Smooth muscle cell (in vitro differentiated cells): Measurements from ENCODE around the gene PAK5. TPM values are rescaled to one million over a fixed set of nuclear protein-coding genes. Genes with fewer than 3 reads are reported as not detected.

Source experiments
- DNase-seq: peaks from one replicate; lab custom pipeline; 2025; ENCODE audit not compliant: unreplicated experiment; lab: John Stamatoyannopoulos, UW
- H2AFZ ChIP-seq: fragments of 200-600 bp; sonication (generic); 2 replicates; pipeline ENCODE4 v1.6.0; 2016; ENCODE audit warnings: antibody characterized with exemption, low read depth, mild to moderate bottlenecking
- H3F3A ChIP-seq: fragments of 200-600 bp; sonication (generic); 2 replicates; pipeline ENCODE4 v1.6.0; 2017; ENCODE audit warnings: antibody characterized with exemption, low read depth
- H3K27ac ChIP-seq: fragments of 200-600 bp; sonication (generic); 2 replicates; pipeline ENCODE4 v1.5.1; 2016; ENCODE audit warnings: low read depth, mild to moderate bottlenecking
- H3K27me3 ChIP-seq: fragments of 200-600 bp; sonication (generic); 2 replicates; pipeline ENCODE4 v1.6.1; 2016; ENCODE audit warnings: low read depth, mild to moderate bottlenecking
- H3K36me3 ChIP-seq: fragments of 200-600 bp; sonication (generic); 2 replicates; pipeline ENCODE4 v1.5.1; 2016; ENCODE audit warnings: low read depth
- H3K4me1 ChIP-seq: fragments of 200-600 bp; sonication (generic); 2 replicates; pipeline ENCODE4 v1.5.1; 2016; ENCODE audit warnings: low read depth
- H3K4me2 ChIP-seq: fragments of 200-600 bp; sonication (generic); 2 replicates; pipeline ENCODE4 v1.6.0; 2016; ENCODE audit warnings: mild to moderate bottlenecking
- H3K4me3 ChIP-seq: fragments of 200-600 bp; sonication (generic); 2 replicates; pipeline ENCODE4 v1.5.1; 2016; ENCODE audit warnings: mild to moderate bottlenecking
- H3K79me2 ChIP-seq: fragments of 200-600 bp; sonication (generic); 2 replicates; pipeline ENCODE4 v1.6.0; 2016; ENCODE audit warnings: low read depth, mild to moderate bottlenecking
- H3K9ac ChIP-seq: fragments of 200-600 bp; sonication (generic); 2 replicates; pipeline ENCODE4 v1.6.0; 2016; ENCODE audit warnings: low read depth
- H3K9me3 ChIP-seq: fragments of 200-600 bp; sonication (generic); replicated peaks from 2 replicates; pipeline ENCODE4 v1.5.1; 2016; ENCODE audit warnings: low read depth
- H4K20me1 ChIP-seq: fragments of 200-600 bp; sonication (generic); 2 replicates; pipeline ENCODE4 v1.6.0; 2016; ENCODE audit warnings: low read depth
- CTCF ChIP-seq: fragments of 200-600 bp; sonication (generic); IDR thresholded peaks from 2 replicates; pipeline ENCODE4 v1.5.1; 2017; ENCODE audit warnings: borderline replicate concordance, mild to moderate bottlenecking, antibody characterized with exemption; ENCODE audit not compliant: insufficient read depth, poor library complexity, severe bottlenecking
- WGBS: methylation state at CpG from one replicate; pipeline ENCODE4 v1.1.7; 2016; ENCODE audit warnings: low lambda C conversion rate; 5-methylcytosine and 5-hydroxymethylcytosine counted together
- polyA plus RNA-seq: library from polyadenylated mRNA; unstranded; fragments of >200 nt; fragmentation: Nextera tagmentation; extraction: Ambion mirVana; gene quantifications from 2 replicates; pipeline ENCODE4 v1.2.1, GENCODE V29; 2016
- total RNA-seq: library from RNA; depleted of rRNA; stranded (reverse); fragments of >200 nt; gene quantifications from 2 replicates; pipeline ENCODE4 v1.2.3, GENCODE V29; 2014

Gene PAK5
- total and polyA plus RNA-seq, 2 experiments from 2014 or later: 0.13 TPM; not detected in 1

- Histone ChIP-seq H3K36me3 (no peaks in the 10 kb centered on the region), H3K79me2 (no peaks in the 10 kb centered on the region), H3K9ac (no peak overlapping the region), H3K27ac (no peak overlapping the region), H3K4me2 (no peak overlapping the region), H4K20me1 (no peaks in the 10 kb centered on the region), H3K4me1 (peaks cover under 1% of the 10 kb centered on the region), H2AFZ (no peak overlapping the region), H3F3A (no peaks in the 10 kb centered on the region), H3K9me3 (no peaks in the 10 kb centered on the region), H3K4me3 (no peak overlapping the region), H3K27me3 (no peaks in the 10 kb centered on the region)
- 79% methylated on average over 5 of the region's 5 CpGs for WGBS
- DNase-seq: no peak
- TF ChIP-seq CTCF: no peak
These were observed 256.7 kb downstream of the PAK5 start for GRCh38 chr20:9582137-9582536.

GRCh38 chr20:9581509-9581908, 257.4 kb downstream of the PAK5 start:
- H3K9me3 ChIP-seq: no peaks in the 10 kb centered on the region
- DNase-seq: no peak
- H3F3A ChIP-seq: no peaks in the 10 kb centered on the region
- no peaks in the 10 kb centered on the region for H3K36me3 ChIP-seq
- no peak overlapping the region for H3K4me3 ChIP-seq
- no peak overlapping the region for H2AFZ ChIP-seq
- H3K27me3 ChIP-seq: no peaks in the 10 kb centered on the region
- no peak overlapping the region for H3K4me2 ChIP-seq
- no peaks in the 10 kb centered on the region for H4K20me1 ChIP-seq
- 89% methylated on average over 4 of the region's 4 CpGs for WGBS
- H3K27ac ChIP-seq: no peak overlapping the region
- peaks cover 7% of the 10 kb centered on the region for H3K4me1 ChIP-seq
- no peak for TF ChIP-seq CTCF
- no peaks in the 10 kb centered on the region for H3K79me2 ChIP-seq
- H3K9ac ChIP-seq: no peak overlapping the region

- no peak for DNase-seq
- TF ChIP-seq CTCF: no peak
- Histone ChIP-seq H3K36me3 (no peaks in the 10 kb centered on the region), H3K9me3 (no peaks in the 10 kb centered on the region), H3F3A (no peaks in the 10 kb centered on the region), H2AFZ (no peak overlapping the region), H3K27me3 (peaks cover 25% of the 10 kb centered on the region), H3K79me2 (no peaks in the 10 kb centered on the region), H3K4me1 (peaks cover 17% of the 10 kb centered on the region), H3K27ac (no peak overlapping the region), H3K4me2 (no peak overlapping the region), H4K20me1 (no peaks in the 10 kb centered on the region), H3K4me3 (no peak overlapping the region), H3K9ac (no peak overlapping the region)
- WGBS: 67% methylated on average over 2 of the region's 2 CpGs
These were observed 260.3 kb downstream of the PAK5 start for GRCh38 chr20:9578594-9578993.

- 89% methylated on average over 7 of the region's 7 CpGs for WGBS
- Histone ChIP-seq H3F3A (no peaks in the 10 kb centered on the region), H3K9me3 (no peaks in the 10 kb centered on the region)
These were observed 261.5 kb downstream of the PAK5 start for GRCh38 chr20:9577397-9577796.

More at GRCh38 chr20:9577397-9577796, 261.5 kb downstream of the PAK5 start:
- no peak overlapping the region for H3K27ac ChIP-seq
- peaks cover 37% of the 10 kb centered on the region for H3K27me3 ChIP-seq
- no peak overlapping the region for H3K4me3 ChIP-seq
- no peak overlapping the region for H3K9ac ChIP-seq
- no peaks in the 10 kb centered on the region for H3K79me2 ChIP-seq
- no peak for DNase-seq
- H2AFZ ChIP-seq: no peak overlapping the region
- no peak overlapping the region for H3K4me2 ChIP-seq
- TF ChIP-seq CTCF: no peak
- no peaks in the 10 kb centered on the region for H3K36me3 ChIP-seq
- peaks cover 27% of the 10 kb centered on the region for H3K4me1 ChIP-seq
- H4K20me1 ChIP-seq: no peaks in the 10 kb centered on the region
